Measurements from ENCODE around the gene MED15. TPM values are rescaled to one million over a fixed set of nuclear protein-coding genes. Genes with fewer than 3 reads are reported as not detected.

Gene MED15
- polyA plus RNA-seq, 1 experiment, result 17.3 TPM

DNA sequence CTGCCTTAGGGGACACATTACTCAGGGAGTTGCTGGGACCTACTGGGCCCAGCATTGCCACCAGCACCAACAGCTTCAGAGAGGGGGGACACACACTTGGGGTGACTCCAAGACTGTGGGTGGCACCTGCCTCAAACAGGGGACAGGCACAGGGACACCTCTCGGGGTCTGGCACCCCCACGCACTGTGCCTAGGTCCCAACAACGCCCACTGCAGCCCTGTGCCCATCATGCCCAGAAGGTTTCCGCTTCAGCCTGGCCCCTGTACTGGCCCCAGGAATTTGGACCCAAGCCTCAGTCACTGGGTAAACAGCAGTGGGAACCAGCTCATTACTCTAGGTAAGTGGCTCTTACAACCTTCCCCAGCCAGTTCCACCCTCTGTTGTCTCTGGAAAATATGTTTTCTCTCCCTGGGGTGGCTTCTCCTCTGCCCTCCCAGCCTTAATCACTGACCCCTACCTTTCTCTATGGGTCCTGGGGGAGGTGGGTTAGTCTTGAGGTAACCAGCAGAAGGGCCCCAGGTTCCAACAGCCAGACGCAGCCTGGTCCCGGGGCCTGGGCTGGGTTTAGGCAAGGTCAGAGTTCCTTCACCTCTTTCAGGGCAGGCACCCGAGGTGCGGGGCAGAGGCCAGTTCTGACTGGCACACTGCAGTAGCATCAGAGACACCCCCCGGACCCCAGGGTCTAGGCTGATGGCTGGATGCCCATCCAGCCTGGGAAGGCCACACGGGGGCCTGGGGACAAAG lies 123.6 kb downstream of the MED15 start:
- CTCF ChIA-PET, result no interaction called here
- H3K9me3 ChIP-seq (ENCODE audit: control insufficient read depth, insufficient read depth, low read length), result no peaks in the 10 kb centered on the region
- TF ChIP-seq, protein P1, sequence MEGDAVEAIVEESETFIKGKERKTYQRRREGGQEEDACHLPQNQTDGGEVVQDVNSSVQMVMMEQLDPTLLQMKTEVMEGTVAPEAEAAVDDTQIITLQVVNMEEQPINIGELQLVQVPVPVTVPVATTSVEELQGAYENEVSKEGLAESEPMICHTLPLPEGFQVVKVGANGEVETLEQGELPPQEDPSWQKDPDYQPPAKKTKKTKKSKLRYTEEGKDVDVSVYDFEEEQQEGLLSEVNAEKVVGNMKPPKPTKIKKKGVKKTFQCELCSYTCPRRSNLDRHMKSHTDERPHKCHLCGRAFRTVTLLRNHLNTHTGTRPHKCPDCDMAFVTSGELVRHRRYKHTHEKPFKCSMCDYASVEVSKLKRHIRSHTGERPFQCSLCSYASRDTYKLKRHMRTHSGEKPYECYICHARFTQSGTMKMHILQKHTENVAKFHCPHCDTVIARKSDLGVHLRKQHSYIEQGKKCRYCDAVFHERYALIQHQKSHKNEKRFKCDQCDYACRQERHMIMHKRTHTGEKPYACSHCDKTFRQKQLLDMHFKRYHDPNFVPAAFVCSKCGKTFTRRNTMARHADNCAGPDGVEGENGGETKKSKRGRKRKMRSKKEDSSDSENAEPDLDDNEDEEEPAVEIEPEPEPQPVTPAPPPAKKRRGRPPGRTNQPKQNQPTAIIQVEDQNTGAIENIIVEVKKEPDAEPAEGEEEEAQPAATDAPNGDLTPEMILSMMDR (IDR thresholded peaks at IDR 0.05; ENCODE audit: low read depth, low read length), result no peak
- H3K27ac ChIP-seq (ENCODE audit: low read depth, low read length), result no peak overlapping the region
- H3K4me3 ChIP-seq (ENCODE audit: low read depth, low read length), result no peak overlapping the region
- no peak for DNase-seq (ENCODE audit: low read depth, low spot score)
- peaks cover 27% of the 10 kb centered on the region for H3K27me3 ChIP-seq (ENCODE audit: control insufficient read depth, insufficient read depth, low read length)
- POLR2A ChIA-PET, result no interaction called here

DNA sequence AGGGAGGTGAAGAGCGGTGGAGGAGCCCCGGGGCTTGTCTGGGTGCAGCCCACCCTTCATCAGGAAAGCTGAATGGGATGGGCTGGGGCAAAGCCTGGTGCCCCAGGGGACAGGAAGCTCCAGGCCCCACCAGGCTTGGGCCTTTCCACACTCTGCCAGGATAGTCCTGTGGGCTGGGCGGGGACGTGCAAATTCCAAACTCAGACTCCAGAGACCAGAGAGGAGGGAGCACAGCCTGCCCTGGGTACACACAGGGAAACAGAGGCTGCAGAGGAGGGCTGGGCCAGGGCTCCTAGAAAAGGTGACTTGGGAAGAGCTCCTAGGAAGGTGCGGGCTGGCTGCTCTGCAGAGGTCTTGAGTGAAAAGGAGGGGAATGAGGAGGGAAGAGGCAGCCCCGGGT lies 124.7 kb downstream of the MED15 start:
- ChIA-PET POLR2A (no interaction called here), CTCF (no interaction called here)
- H3K9me3 ChIP-seq (ENCODE audit: control insufficient read depth, insufficient read depth, low read length), result no peaks in the 10 kb centered on the region
- TF ChIP-seq, protein P1 (IDR thresholded peaks at IDR 0.05; ENCODE audit: low read depth, low read length), result no peak
- no peak overlapping the region for H3K27ac ChIP-seq (ENCODE audit: low read depth, low read length)
- H3K27me3 ChIP-seq (ENCODE audit: control insufficient read depth, insufficient read depth, low read length), result peaks cover 33% of the 10 kb centered on the region
- no peak for DNase-seq (ENCODE audit: low read depth, low spot score)
- H3K4me3 ChIP-seq (ENCODE audit: low read depth, low read length), result no peak overlapping the region

DNA sequence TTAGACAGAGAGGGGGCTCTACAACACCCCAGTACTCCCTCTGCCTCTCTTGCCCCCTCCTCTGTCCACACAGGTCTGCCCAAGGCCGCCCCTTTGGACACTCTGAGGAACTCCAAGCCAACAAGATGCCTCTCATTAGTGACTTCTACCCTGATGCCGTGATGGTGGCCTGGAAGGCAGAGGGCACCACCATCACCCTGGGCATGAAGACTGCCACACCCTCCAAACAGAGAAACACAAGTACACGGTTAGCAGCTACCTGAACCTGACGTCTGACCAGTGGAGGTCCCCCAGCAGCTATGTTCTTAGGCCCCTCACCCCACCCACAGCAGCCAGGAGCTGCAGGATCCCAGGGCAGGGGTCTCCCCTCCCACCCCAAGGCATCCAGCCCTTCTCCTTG lies 125.1 kb downstream of the MED15 start:
- POLR2A ChIA-PET, result no interaction called here
- no peak overlapping the region for H3K4me3 ChIP-seq (ENCODE audit: low read depth, low read length)
- CTCF ChIA-PET, result no interaction called here
- H3K27ac ChIP-seq (ENCODE audit: low read depth, low read length), result no peak overlapping the region
- TF ChIP-seq, protein P1 (IDR thresholded peaks at IDR 0.05; ENCODE audit: low read depth, low read length), result no peak
- H3K27me3 ChIP-seq (ENCODE audit: control insufficient read depth, insufficient read depth, low read length), result peaks cover 30% of the 10 kb centered on the region
- DNase-seq (ENCODE audit: low read depth, low spot score), result no peak
- no peaks in the 10 kb centered on the region for H3K9me3 ChIP-seq (ENCODE audit: control insufficient read depth, insufficient read depth, low read length)

DNA sequence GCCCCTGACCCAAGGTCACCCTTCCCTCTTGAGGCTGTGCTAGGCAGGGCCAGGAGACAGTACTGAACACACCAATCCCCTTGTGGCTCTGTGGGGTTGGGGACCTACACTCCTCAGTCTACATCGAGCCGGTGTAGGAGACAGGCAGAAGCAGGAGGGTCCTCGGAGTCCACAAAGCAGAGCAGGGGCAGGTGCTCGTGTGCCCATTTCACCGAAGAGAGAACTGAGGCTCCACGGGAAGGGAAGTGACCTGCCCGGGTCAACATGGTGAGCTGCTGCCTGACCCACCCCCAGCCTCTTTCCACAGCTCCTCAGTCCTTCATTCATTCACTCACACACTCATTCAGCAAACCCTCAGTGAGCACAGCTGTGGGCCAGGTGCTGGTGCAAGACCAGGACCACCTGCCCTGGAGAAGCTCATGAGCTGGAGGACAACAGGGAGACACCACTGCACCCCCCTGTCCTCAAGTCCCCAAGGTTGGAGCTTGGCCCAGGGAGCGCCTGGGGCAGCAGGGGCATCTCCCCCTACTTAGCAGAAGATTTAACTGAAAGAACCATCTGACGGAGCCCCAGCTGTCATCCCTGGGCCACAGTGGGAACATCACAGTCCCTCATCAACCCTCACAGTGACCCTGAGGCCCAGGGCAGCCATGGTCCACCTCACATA lies 127.3 kb downstream of the MED15 start:
- no peak for DNase-seq (ENCODE audit: low read depth, low spot score)
- Histone ChIP-seq H3K27me3 (ENCODE audit: control insufficient read depth, insufficient read depth, low read length) (peaks cover 20% of the 10 kb centered on the region), H3K4me3 (ENCODE audit: low read depth, low read length) (no peak overlapping the region), H3K9me3 (ENCODE audit: control insufficient read depth, insufficient read depth, low read length) (no peaks in the 10 kb centered on the region), H3K27ac (ENCODE audit: low read depth, low read length) (no peak overlapping the region)
- TF ChIP-seq, protein P1 (IDR thresholded peaks at IDR 0.05; ENCODE audit: low read depth, low read length), result no peak
- CTCF ChIA-PET, result no interaction called here
- POLR2A ChIA-PET, result no interaction called here

DNA sequence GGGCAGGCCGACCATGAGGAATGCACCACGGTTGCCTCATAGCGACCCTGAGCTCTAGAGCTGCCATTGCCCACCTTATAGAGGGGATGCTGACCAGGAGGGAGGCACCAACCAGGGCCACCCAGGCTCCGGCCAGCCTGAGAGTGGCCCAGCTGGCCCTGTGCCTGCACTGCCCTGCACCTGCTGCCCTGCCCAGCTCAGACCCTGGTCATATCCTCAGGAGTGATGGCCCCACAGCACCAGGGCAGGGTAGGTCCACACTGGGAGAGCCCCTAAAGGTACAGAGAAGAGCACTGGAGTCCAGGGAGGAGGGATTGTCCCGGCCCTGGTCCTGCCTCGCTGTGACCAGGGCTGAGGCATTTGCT lies 127.8 kb downstream of the MED15 start:
- CTCF ChIA-PET, result no interaction called here
- no peak overlapping the region for H3K4me3 ChIP-seq (ENCODE audit: low read depth, low read length)
- TF ChIP-seq, protein P1 (IDR thresholded peaks at IDR 0.05; ENCODE audit: low read depth, low read length), result no peak
- POLR2A ChIA-PET, result no interaction called here
- no peaks in the 10 kb centered on the region for H3K9me3 ChIP-seq (ENCODE audit: control insufficient read depth, insufficient read depth, low read length)
- H3K27me3 ChIP-seq (ENCODE audit: control insufficient read depth, insufficient read depth, low read length), result peaks cover 21% of the 10 kb centered on the region
- no peak overlapping the region for H3K27ac ChIP-seq (ENCODE audit: low read depth, low read length)
- no peak for DNase-seq (ENCODE audit: low read depth, low spot score)
